HFFc6 (cell line): Measurements from ENCODE around the gene ELL2. TPM values are rescaled to one million over a fixed set of nuclear protein-coding genes. Genes with fewer than 3 reads are reported as not detected.

ENCODE experiments used
- total RNA-seq, 6 experiments: library from RNA; stranded (reverse); fragmentation: NEBNext Ultra II Directional; extraction: Animal tissue kit (Norgen Biotek cat#: 25700); gene quantifications; 2 replicates in 1 of 6; 3 replicates in 5 of 6; pipeline ENCODE4 v1.2.3, GENCODE V29; 2021

The ELL2 gene
- total RNA-seq, 6 experiments from 2014 or later, result 346 to 505 (median 380) TPM

Other genes with a start within 250 kb of the ELL2 start
- 100 to 1,000 TPM; 110 to 184 (median 160) TPM for gene RHOBTB3, start 230.5 kb downstream of the ELL2 start, total RNA-seq
- 100 to 1,000 TPM; 139 to 183 (median 150) TPM for gene GLRX, start 139.1 kb downstream of the ELL2 start, total RNA-seq